SK-N-SH (cell line): ENCODE data around the gene PAF1. TPM values are rescaled to one million over a fixed set of nuclear protein-coding genes. Genes with fewer than 3 reads are reported as not detected.

Source experiments
- CTCF ChIA-PET: fragments of 300-600, 350-600 bp; formaldehyde crosslinking; extraction: SDS; loops from one replicate; lab custom pipeline; 2021; lab: Yijun Ruan, JAX
- POLR2A ChIA-PET: fragments of 350-600 bp; sonication (Branson Sonifier 250); formaldehyde crosslinking; extraction: SDS; loops from one replicate; lab custom pipeline; 2020; ENCODE audit warnings: antibody characterized with exemption, inconsistent platforms; lab: Yijun Ruan, JAX
- DNase-seq: peaks from one replicate; pipeline ENCODE4 v3.0.0; 2012
- H2AFZ ChIP-seq: fragments of 200-600 bp; sonication (generic); 2 replicates; pipeline ENCODE4 v1.8.1; 2016; ENCODE audit warnings: antibody characterized with exemption, mild to moderate bottlenecking, low read depth
- H3F3A ChIP-seq: fragments of 200-600 bp; sonication (generic); replicated peaks from 2 replicates; pipeline ENCODE3; 2016; ENCODE audit warnings: antibody characterized with exemption, mild to moderate bottlenecking; ENCODE audit not compliant: insufficient read depth
- H3K27ac ChIP-seq, 2 experiments: fragments of 200-500 bp in 1 of 2; fragments of 200-600 bp in 1 of 2; sonication (Bioruptor generic) in 1 of 2; sonication (generic), shearing (Covaris generic) in 1 of 2; 2 replicates each; pipeline versions ENCODE4 v1.5.1 to v1.6.1; 2014 to 2016; ENCODE audit warnings: low read depth in 2 of 2, inconsistent platforms in 1 of 2, low read length in 1 of 2, mild to moderate bottlenecking in 1 of 2, mixed read lengths in 1 of 2
- H3K27me3 ChIP-seq: fragments of 200-600 bp; sonication (generic), shearing (Covaris generic); 2 replicates; pipeline ENCODE4 v1.6.1; 2016; ENCODE audit warnings: mixed run types; ENCODE audit not compliant: insufficient read depth
- H3K36me3 ChIP-seq, 2 experiments: fragments of 200-500 bp in 1 of 2; fragments of 200-600 bp in 1 of 2; sonication (Bioruptor generic) in 1 of 2; sonication (generic) in 1 of 2; replicated peaks in 1 of 2; 2 replicates each; pipeline versions ENCODE3 to v1.5.1; 2014 to 2016; ENCODE audit warnings: low read length in 1 of 2, mild to moderate bottlenecking in 1 of 2; ENCODE audit not compliant: insufficient read depth in 2 of 2, control insufficient read depth in 1 of 2
- H3K4me1 ChIP-seq, 2 experiments: fragments of 200-500 bp in 1 of 2; fragments of 200-600 bp in 1 of 2; sonication (Bioruptor generic) in 1 of 2; sonication (generic), shearing (Covaris generic) in 1 of 2; 2 replicates each; pipeline versions ENCODE4 v1.5.1 to v1.6.1; 2014 to 2016; ENCODE audit warnings: low read depth in 1 of 2, low read length in 1 of 2, mixed run types in 1 of 2; ENCODE audit not compliant: insufficient read depth in 2 of 2, control insufficient read depth in 1 of 2
- H3K4me2 ChIP-seq: fragments of 200-600 bp; sonication (generic), shearing (Covaris generic); 2 replicates; pipeline ENCODE4 v1.6.1; 2017; ENCODE audit warnings: mixed run types
- H3K4me3 ChIP-seq, 2 experiments: fragments of 200-500 bp in 1 of 2; fragments of 200-600 bp in 1 of 2; sonication (Bioruptor generic) in 1 of 2; sonication (generic), shearing (Covaris generic) in 1 of 2; 2 replicates each; pipeline versions ENCODE4 v1.5.1 to v1.8.1; 2014 to 2016; ENCODE audit warnings: low read depth in 2 of 2, inconsistent platforms in 1 of 2, low read length in 1 of 2, mild to moderate bottlenecking in 1 of 2, mixed read lengths in 1 of 2, moderate library complexity in 1 of 2
- H3K79me2 ChIP-seq: fragments of 200-600 bp; sonication (generic); 2 replicates; pipeline ENCODE4 v1.8.1; 2017; ENCODE audit warnings: mild to moderate bottlenecking; ENCODE audit not compliant: insufficient read depth
- H3K9ac ChIP-seq: fragments of 200-600 bp; sonication (generic); 2 replicates; pipeline ENCODE4 v1.6.1; 2017; ENCODE audit warnings: mixed run types
- H3K9me2 ChIP-seq: fragments of 200-600 bp; sonication (generic); 2 replicates; pipeline ENCODE4 v1.6.1; 2017; ENCODE audit warnings: mixed run types
- H3K9me3 ChIP-seq: fragments of 200-600 bp; sonication (generic); 2 replicates; pipeline ENCODE4 v1.6.1; 2017; ENCODE audit warnings: mixed run types, mild to moderate bottlenecking, moderate library complexity
- H4K20me1 ChIP-seq: fragments of 200-600 bp; sonication (generic); 2 replicates; pipeline ENCODE4 v1.6.1; 2017; ENCODE audit warnings: mild to moderate bottlenecking, mixed run types; ENCODE audit not compliant: insufficient read depth
- FOXM1 ChIP-seq: IDR thresholded peaks from 2 replicates; pipeline ENCODE4 v1.4.0; 2012; ENCODE audit warnings: low read depth, mild to moderate bottlenecking
- JUND ChIP-seq: IDR thresholded peaks from 2 replicates; pipeline ENCODE4 v1.4.0; 2012
- MAX ChIP-seq: IDR thresholded peaks from 2 replicates; pipeline ENCODE4 v1.4.0; 2012; ENCODE audit warnings: low read depth
- MXI1 ChIP-seq: IDR thresholded peaks from 2 replicates; pipeline ENCODE4 v1.6.1; 2012; ENCODE audit warnings: mild to moderate bottlenecking, low read depth, low read length, improper control_type of control experiment
- NFIC ChIP-seq: IDR thresholded peaks from 2 replicates; pipeline ENCODE4 v1.4.0; 2012; ENCODE audit warnings: borderline replicate concordance
- NRF1 ChIP-seq: IDR thresholded peaks from 2 replicates; pipeline ENCODE4 v1.6.1; 2012; ENCODE audit warnings: low read depth, mild to moderate bottlenecking, low read length
- PBX3 ChIP-seq: IDR thresholded peaks from 2 replicates; pipeline ENCODE4; 2012
- RXRA ChIP-seq: IDR thresholded peaks from 2 replicates; pipeline ENCODE4 v1.4.0; 2012; ENCODE audit warnings: low read depth, mild to moderate bottlenecking, borderline replicate concordance
- SMC3 ChIP-seq: IDR thresholded peaks from 2 replicates; pipeline ENCODE4 v1.6.1; 2012; ENCODE audit warnings: low read depth, low read length, improper control_type of control experiment
- TAF1 ChIP-seq: IDR thresholded peaks from 2 replicates; pipeline ENCODE4 v1.6.1; 2012; ENCODE audit warnings: low read depth, mild to moderate bottlenecking, low read length, moderate library complexity, borderline replicate concordance
- USF1 ChIP-seq: IDR thresholded peaks from 2 replicates; pipeline ENCODE4 v1.4.0; 2012; ENCODE audit warnings: low read depth, borderline replicate concordance
- WGBS: methylation state at CpG from one replicate; pipeline ENCODE4 v1.1.6; 2017; ENCODE audit warnings: low lambda C conversion rate; 5-methylcytosine and 5-hydroxymethylcytosine counted together
- polyA plus RNA-seq, 3 experiments: library from polyadenylated mRNA; depleted of rRNA; stranded (reverse); fragments of >200 nt; gene quantifications; 2 replicates each; pipeline ENCODE4 v1.2.3, GENCODE V29; 2012
- TF ChIP-seq, protein P1 (sequence below): fragments of 200-600 bp; sonication (generic); IDR thresholded peaks from 2 replicates; pipeline ENCODE4 v1.6.1; 2017; ENCODE audit warnings: antibody characterized with exemption, mild to moderate bottlenecking, moderate library complexity

Gene PAF1
- polyA plus RNA-seq, 1 of the 3 experiments (the other 2 are of a cell fraction) = 65.3 TPM

GRCh38 chr19:39412867-39413271 lies 22.0 kb upstream of the PAF1 start:
- TF ChIP-seq NFIC (no peak), MAX (no peak), RXRA (no peak), TAF1 (0 out of 2 replicates have a peak, but pooled peaks have one; percentile 2), FOXM1 (no peak), JUND (no peak), PBX3 (no peak), NRF1 (no peak), USF1 (no peak), SMC3 (0 out of 2 replicates have a peak, but pooled peaks have one; percentile 19), MXI1 (no peak)
- TF ChIP-seq, protein P1, sequence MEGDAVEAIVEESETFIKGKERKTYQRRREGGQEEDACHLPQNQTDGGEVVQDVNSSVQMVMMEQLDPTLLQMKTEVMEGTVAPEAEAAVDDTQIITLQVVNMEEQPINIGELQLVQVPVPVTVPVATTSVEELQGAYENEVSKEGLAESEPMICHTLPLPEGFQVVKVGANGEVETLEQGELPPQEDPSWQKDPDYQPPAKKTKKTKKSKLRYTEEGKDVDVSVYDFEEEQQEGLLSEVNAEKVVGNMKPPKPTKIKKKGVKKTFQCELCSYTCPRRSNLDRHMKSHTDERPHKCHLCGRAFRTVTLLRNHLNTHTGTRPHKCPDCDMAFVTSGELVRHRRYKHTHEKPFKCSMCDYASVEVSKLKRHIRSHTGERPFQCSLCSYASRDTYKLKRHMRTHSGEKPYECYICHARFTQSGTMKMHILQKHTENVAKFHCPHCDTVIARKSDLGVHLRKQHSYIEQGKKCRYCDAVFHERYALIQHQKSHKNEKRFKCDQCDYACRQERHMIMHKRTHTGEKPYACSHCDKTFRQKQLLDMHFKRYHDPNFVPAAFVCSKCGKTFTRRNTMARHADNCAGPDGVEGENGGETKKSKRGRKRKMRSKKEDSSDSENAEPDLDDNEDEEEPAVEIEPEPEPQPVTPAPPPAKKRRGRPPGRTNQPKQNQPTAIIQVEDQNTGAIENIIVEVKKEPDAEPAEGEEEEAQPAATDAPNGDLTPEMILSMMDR = peak; percentile 10; the same call in 1 of the 2 replicates
- WGBS = 0% methylated on average over 21 of the region's 24 CpGs
- Histone ChIP-seq H4K20me1 (peaks cover 21% of the 10 kb centered on the region), H3K27ac (peak overlapping the region; percentile 94 to 96), H3F3A (peaks cover 33% of the 10 kb centered on the region), H3K36me3 (peaks cover 5% of the 10 kb centered on the region in 2 experiments), H3K9me3 (no peaks in the 10 kb centered on the region), H3K4me2 (peak overlapping the region; percentile 99), H2AFZ (peak overlapping the region; percentile 74), H3K9ac (peak overlapping the region; percentile 97), H3K27me3 (no peaks in the 10 kb centered on the region), H3K4me1 (peaks cover 29 to 40% of the 10 kb centered on the region in 2 experiments; a peak in 3 of 4 replicates), H3K4me3 (peak overlapping the region; percentile 92 to 96), H3K9me2 (no peaks in the 10 kb centered on the region), H3K79me2 (peaks cover 63% of the 10 kb centered on the region)
- no peak for DNase-seq
- ChIA-PET POLR2A (interaction anchor here (1.8 to 2.2 kb wide), 2 partner anchors 23 kb away, joined by 14 to 28 read pairs; partner anchors contain the start of gene RPS16), CTCF (interaction anchor here (0.6 to 5.1 kb wide), 12 partner anchors 11 to 940 kb away, joined by 3 to 106 read pairs (median 7); partner anchors contain the start of genes EID2B, MED29, PAF1 and RPS16)
